GM21515 (cell line): Measurements from ENCODE around the gene UAP1L1.

Experiments
- ATAC-seq: cut with Tn5 transposase; IDR thresholded peaks from one replicate; pipeline ENCODE4 v1.9.1; 2021; ENCODE audit not compliant: unreplicated experiment

The UAP1L1 gene

DNA sequence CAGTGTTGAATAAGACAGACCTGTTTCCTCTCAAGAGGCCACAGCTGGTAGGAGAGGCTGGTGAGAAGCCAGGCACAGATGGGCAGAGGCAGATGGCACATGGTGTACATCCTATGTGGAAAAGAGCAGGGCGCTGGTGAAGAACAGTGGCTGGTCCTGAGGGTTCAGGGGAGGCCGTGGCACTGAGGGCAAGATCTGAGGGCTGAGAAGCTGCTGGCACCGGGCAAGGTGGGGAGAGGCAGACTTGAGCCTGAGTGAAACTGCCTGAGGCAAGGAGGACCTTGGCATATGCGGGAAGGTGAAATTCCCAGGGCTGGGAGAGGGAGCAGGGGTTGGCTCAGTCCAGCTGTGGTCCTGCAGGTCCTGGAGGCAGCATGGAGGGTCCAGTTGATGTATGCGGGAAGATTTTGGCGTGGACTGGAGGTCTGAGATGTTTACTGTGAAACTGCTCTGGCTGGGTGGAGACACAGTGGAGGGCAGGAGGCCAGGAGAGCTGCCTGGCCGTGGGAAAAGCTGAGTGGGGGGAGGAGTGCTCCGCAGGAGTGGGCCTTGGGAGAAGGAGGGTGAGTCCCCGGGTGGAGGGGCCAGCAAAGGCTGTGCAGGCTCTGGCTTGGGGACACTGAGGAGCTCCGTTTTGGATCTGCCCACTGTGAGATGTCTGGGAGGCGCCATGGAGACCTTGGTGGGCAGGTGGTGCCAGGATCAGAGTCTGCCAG, 12.1 kb downstream of the UAP1L1 start:
- no peak for ATAC-seq

DNA sequence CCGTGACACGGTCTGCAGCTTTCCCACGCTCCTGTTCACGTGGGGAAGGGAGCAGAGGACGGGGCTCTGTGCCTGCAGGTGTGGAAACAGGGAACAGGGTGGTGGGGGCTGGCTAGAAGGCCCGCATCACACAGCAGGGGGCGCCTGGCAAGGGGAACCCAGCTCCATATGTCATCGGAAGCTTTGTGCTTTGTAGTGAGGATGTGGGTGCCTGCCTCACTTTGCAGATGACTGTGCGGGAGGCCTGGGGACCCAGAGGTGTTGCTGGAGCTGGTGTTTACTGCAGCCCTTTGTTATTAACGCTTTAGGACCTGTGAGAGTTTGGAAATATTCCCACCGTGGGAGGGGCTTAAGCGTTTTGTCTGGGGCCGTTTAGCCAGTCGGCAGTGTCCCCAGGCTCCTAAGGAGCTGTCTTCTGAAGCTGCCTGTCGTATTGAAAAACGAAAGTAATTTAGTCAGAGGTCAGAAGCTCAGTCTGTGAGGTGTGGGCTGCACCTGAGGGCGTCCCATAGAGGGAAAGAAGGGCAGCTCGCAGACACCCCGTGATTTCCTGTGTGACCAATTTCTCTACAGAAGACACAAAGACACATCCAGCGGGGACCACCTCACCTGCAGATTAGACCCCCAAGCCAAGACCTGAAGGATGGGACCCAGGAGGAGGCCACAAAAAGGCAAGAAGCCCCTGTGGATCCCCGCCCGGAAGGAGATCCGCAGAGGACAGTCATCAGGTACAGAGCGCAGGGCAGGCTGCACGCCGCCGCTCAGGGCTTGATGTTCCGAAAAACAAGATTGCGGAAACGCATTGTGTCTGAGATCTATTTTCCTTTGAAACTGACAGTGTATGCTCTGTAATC, 18.6 kb downstream of the UAP1L1 start:
- peak; percentile 67 for ATAC-seq

DNA sequence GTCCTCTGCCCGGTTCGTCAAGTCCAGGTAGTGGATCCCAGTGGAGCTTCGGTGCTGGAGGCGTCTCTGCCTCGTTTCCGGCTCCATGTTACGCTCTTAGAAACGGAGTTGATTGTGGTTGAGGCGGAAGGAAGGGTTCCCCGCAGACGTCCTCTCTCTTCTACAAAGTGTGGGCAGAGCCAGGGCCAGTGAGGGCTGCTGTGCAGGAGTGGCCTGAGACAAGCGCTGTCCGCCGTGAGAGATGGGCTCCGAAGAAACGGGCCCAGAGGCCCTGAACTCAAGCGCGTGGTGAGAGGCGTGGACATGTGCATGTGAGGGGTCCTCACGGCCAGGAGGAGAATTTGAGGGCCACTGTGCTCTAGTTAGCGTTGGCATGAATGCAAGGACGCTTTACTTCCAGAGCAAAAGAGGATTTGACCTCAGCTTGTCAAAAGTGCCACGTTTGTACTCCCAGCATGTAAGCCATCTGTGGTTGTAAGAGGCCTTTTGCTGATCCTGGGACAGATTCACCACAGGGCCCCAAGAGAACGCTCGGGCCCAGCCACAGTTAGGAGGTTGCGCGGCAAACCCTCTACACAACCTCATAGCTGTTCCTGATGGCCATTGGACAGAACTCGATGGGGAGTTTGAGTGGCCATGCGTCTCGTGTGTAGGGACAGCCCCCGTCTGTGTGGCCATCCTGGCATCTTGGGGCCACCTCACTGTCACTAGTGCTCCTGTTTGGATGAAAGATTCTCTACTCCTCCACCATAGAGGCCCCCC, 19.6 kb downstream of the UAP1L1 start:
- ATAC-seq: no peak

DNA sequence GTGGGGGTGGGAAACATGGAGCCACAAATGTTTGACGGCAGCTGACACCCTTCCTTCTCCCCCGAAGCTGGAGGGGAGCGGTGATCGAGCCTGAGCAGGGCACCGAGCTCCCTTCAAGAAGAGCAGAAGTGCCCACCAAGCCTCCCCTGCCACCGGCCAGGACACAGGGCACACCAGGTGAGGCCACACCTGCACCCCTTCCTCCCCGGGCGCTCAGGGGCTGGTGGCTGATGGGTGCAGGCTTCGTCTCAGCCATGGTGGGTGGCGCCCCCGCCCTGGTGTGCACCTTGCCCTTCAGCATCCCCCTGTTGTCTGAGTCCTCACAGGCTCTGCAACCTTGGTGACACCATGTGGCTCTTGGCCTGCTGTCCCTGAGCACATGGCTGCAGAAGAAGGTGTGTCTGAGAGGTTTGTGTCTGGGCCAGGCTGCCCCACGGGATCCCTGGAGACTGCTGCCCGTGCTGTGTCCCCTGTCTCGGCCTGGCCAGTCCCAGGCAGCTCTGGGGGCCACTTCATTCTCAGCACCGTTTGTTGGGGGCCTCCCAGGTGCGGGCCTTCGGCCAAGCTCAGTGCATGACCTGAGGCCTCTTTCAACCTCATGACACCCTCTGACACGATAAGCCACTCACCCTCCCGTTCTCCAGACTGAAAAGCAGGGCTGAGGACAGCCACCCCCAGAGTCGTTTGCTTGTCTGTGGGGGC, 20.6 kb downstream of the UAP1L1 start:
- ATAC-seq: no peak

DNA sequence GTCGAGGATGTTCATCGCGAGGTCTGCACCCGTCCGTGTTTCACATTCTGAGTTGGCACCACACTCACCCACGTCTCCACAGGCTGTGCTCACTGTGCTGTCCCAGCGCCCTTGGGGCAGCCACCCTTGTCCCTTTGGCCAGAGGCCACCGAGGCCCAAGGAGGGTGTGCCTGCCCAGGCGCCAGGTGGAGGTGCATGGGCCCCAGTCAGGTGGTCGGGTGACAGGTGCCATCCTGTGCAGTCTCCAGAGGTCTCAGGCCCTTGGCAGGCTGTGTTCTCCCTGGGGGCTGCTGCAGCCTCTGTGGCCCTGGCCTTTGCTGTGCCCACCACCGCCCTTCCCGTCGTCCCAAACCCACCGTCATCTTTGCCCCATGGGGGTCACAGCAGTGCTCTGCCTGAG, 21.9 kb downstream of the UAP1L1 start:
- no peak for ATAC-seq

DNA sequence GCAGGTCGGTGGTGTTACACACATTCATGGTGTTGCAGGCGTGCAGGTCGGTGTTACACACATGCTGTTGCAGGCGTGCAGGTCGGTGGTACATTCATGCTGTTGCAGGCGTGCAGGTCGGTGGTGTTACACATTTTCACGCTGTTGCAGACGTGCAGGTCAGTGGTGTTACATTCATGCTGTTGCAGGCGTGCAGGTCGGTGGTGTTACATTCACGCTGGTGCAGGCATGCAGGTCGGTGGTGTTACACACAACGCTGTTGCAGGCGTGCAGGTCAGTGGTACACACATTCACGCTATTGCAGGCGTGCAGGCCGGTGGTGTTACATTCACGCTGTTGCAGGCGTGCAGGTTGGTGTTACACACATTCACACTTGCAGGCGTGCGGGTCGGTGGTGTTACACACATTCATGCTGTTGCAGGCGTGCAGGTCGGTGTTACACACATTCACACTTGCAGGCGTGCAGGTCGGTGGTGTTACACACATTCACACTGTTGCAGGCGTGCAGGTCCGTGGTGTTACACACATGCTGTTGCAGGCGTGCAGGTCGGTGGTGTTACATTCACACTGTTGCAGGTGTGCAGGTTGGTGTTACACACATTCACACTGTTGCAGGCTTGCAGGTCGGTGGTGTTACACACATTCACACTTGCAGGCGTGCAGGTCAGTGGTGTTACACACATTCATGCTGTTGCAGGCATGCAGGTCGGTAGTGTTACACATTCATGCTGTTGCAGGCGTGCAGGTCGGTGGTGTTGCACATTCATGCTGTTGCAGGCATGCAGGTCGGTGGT, 26.1 kb downstream of the UAP1L1 start:
- no peak for ATAC-seq

DNA sequence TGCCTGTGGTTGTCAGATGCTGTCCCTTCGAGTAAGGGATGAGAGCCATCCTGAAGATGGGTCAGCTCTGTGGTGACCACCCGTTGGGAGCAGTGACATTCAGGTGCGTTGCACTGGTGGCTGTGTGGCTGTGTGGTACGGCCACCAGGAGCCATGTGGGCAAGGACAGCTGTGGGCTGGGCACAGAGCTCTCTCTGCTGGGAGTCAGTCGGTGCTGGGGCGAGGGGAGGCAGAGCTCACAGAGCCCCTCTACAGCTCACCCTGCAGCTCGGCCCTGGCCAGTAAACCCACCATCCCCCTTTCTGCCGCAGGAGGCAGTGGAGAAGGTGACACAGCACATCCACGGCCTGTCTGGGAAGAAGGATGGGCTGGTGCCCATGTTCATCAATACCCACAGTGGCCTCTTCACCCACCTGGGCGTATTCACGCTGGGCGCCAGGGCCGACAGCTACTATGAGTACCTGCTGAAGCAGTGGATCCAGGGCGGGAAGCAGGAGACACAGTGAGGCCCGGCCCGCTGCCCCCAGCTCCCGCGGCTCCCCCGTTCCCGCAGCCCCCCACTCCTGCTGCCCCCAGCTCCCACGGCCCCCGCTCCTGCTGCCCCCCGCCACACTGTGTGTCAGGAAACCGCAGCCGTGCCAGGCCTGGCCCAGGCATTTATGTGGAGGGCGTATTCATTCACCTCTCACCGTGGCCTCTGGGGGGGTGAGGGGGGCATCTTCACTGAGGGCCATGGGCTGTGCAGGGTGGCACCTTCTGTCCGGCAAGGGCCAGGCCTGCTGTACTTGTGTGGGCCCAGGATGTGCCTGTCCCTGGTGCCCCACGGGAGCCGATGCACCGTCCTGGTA, 28.7 kb downstream of the UAP1L1 start:
- ATAC-seq: no peak

DNA sequence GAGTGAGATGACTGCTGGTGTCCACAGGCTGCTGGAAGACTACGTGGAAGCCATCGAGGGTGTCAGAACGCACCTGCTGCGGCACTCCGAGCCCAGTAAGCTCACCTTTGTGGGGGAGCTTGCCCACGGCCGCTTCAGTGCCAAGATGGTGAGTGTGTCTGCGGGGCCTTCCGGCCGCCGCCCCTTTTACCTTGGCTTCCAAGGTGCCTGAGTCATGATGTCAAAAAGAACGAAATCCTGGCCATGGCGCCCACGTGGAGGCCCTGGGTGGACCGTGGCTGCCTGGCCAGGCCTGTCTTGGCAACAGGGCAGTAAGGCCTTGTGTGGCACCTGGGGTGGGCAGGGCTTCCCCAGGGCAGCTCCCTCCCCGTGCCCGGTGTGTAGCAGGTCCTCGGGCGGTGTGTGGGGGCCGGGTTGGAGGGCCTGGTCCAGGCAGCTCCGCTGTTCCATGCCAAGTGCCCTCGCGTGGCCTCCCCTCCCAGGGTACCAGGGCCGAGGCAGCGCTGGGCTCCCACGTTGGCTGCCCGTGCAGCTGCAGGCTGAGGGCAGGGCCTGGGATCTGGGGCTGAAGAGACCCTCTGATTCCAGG, 29.4 kb downstream of the UAP1L1 start:
- ATAC-seq: no peak

DNA sequence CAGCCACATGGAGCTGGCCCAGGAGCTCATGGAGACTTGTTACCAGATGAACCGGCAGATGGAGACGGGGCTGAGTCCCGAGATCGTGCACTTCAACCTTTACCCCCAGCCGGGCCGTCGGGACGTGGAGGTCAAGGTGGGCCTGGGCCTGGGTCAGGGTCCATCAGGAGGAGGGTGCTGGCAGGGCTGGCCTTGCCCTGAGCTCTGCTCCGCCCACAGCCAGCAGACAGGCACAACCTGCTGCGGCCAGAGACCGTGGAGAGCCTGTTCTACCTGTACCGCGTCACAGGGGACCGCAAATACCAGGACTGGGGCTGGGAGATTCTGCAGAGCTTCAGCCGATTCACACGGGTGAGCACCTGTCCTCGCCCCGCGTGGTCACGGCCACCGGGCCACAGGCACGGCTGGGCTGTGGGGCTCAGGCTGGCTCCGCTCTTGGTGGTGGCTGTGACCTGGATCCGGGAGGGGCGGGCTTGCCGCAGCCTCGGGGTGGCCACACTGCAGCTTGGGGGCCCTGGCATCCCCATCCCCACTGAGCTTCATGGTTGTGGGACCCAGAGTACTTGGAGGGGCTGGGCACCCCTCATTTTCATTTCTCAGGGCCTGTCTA, 30.1 kb downstream of the UAP1L1 start:
- no peak for ATAC-seq

DNA sequence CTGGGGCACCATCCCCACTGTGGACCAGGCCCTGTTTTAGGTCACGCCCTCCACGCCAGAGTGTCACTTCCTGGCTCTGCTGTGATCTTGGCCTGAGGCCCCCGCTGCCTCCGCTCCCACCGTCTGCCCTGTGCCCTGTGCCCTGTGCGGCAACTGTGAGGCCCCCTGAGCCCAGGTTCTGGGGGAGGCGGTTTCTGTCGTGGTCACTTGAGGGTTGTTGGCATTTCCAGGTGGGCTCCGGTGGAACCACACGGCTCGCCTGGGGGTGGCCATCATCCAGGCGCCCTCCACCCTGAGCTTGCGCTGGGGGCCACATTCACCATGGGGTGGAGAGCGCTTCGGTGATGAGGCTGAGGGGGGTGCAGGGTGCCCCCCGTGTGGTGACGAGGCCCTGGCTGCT, 30.7 kb downstream of the UAP1L1 start:
- no peak for ATAC-seq

DNA sequence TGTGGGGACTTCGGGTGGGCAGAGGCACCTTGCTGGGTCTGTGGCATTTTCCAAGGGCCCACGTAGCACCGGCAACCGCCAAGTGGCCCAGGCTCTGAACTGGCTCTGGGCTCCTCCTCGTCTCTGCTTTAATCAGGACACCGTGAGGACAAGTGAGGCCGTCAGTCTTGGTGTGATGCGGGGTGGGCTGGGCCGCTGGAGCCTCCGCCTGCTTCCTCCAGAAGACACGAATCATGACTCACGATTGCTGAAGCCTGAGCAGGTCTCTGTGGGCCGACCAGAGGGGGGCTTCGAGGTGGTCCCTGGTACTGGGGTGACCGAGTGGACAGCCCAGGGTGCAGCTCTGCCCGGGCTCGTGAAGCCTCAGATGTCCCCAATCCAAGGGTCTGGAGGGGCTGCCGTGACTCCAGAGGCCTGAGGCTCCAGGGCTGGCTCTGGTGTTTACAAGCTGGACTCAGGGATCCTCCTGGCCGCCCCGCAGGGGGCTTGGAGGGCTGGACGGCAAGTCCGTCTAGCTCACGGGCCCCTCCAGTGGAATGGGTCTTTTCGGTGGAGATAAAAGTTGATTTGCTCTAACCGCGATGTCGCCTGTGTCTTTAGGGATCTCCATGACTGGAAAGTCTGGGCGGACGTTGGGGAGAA, 31.4 kb downstream of the UAP1L1 start:
- no peak for ATAC-seq

DNA sequence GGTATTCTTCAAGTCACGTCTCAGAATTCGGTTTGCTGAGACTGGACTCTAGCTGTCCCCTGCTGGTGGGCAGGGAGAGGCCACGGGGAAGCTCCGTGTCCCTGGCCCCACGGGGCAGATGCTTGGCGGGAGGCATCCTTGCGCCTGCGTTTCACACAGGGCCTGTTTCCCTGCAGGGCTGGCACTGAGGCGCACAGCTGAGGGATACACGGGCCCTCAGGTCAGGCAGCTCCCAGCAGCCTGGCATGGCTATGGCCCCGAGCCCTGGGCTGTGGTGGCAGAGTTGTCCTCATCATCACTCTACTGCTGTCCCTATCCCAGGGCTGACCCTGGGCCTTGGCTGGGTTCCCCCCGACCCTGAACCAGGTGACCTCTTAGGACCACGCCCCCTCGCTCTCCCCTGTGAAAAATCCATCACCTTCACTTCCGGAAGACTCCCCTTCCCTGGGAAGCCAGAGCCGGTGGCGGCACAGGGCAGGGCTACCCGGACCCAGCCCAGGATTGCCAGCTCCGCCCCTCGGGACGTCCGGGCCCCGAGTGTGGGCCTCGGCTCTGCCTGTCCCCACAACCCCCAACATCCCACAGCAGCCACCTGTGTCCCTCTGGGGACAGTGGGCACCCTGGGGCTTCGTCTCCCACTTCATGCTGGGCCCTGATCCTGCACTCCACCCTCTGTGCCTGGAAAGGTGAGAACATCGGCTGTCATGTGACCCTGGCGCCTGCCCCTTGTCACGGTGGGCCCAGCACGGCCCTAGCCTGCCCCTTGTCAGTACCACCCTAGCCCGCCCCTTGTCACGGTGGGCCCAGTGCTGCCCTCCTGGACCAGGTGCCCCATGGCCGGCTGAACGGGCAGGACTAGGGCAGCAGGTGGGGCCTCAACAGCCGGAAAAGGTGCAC, 32.2 kb downstream of the UAP1L1 start:
- no peak for ATAC-seq

DNA sequence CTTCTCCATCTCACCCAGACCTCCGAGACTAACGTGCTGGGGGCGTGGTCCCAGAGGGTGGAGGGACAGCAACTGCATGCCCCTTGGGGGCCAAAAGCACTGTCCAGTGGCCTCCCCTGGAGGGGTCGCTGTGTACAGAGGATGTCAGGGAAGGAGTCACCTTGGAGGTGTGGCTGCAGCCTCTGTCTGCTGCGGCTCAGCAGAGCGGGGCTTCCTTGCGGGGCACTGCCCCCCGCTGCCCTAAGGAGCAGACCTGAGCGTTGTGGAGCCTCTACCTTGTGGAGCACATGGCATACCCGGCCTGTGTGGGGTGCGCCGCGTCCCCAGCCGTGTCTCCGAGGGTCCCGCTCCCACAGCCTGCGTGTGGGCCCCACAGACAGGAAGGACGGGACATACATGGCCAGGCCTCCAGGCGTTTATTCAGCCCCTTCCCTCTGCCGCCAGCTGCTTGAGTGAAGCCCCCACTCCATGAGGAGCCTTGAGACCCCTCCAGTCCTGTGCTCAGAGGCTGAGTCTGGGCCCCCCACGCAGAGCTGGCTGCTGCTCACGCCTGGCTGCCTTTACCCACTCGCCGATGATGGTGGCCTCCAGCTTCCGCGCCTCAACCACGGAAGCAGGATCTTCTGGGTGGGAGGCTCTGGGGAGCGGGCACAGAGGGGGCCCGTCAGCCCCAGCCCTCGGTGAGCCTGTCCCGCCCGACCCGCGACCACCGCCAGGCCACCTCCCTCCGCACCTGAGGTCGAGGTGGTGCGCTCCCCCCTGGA, 33.0 kb downstream of the UAP1L1 start:
- no peak for ATAC-seq

DNA sequence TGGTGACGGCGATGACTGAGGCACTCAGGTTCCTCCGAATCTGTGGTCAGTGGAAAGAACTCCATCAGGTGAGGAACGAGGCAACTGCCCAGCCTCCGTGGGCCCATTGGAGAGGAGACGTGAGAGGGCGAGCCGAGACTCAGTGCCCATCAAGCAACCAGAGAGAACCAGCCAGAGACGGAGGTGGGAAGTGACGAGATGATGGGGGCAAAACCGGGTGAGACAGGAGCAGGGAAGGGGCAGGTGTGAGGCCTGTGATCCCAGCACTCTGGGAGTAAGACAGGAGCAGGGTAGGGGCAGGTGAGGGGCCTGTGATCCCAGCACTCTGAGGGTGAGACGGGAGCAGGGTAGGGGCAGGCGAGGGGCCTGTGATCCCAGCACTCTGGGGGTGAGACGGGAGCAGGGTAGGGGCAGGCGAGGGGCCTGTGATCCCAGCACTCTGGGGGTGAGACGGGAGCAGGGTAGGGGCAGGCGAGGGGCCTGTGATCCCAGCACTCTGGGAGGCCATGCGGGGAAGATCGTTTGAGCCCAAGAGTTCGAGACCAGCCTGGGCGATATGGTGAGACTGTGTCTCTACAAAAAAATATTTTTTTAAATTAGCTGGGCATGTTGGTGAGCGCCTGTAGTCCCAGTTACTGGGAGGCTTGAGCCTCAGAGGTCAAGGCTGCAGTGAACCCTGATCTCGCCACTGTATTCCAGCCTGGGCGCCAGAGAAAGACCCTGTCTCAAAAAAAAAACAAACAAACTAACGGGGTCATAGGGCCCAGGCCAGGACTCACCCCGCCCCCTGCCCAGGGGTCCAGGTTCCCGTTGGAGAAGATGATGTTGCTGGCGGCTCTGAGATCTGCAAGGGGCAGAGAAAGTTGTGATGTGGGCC, 33.8 kb downstream of the UAP1L1 start:
- ATAC-seq: no peak

DNA sequence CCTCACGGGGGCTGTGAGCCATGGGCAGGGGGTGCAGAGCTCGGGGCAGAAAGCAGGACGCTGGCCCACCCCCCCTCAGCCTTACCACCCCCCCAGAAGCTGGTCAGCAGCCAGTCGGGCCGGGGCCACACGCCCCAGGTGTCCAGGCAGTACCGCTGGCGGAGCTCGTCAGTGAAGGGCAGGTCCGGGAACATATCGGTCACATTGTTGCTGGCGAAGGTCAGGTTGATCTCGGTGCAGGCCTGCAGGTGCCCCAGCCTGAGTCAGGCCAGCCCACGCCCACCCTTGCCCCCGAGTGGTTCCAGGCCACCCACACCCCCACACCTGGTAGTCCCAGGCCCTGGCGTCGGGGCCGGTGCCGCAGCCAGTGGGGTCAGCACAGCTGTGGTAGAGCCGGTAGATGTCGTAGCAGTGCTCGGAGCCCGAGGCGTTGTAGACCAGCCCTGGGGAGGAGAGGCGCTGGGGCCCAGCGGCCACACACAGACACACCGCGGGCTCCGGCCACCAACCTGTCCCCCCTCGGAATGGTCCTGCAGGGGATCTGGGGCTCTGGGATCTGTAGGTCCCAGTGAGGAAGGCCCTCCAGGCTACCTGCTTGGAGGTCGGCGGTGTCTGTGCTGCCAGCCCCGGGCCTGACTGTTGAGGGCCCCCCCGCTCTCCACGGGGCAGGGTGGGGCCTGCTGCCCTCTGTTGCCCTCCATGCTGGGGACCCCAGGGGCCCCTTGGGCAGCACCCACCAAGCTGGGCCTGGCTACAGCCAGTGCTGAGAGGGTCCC, 34.7 kb downstream of the UAP1L1 start:
- ATAC-seq: no peak
